ENCODE data around the gene THSD4.

Gene THSD4

DNA sequence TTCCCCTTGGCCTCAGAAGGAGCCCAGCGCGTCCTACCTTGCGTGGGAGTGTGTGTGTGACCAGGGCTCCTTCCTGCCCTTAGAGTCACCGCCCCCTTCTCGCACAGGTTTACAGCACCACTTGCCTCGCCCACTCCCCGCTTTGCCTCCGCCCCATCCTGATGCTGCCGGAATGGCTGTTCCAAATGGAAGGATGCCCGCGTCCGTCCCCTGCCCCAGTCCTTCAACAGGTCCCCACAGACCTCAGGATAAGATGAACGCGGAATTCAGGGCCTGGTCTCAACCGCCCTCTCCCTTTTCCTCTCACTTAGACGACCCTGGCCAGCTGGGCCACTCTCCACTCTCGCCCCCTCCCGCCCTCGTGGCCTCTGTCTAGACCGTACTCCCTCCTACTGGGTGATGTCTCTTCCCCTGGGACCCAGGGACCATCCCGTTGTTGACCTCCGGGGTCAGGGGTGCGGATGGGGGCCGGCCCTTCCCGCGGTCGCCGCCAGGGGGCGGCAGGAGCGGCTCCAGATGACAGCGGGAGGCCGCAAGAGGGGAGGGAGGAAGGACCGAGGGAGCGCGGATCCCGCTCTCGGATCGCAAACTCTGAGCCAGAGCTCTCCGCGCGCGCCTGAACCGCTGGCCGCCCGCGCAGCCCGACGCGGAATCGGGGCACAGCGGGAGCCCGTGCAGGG lies at the start of gene THSD4:
Gene THSD4 (plus strand): TSS at position 585 of the 680 bp plus-strand sequence.
- peak; percentile 22 for DNase-seq (ENCODE audit: low spot score)

DNA sequence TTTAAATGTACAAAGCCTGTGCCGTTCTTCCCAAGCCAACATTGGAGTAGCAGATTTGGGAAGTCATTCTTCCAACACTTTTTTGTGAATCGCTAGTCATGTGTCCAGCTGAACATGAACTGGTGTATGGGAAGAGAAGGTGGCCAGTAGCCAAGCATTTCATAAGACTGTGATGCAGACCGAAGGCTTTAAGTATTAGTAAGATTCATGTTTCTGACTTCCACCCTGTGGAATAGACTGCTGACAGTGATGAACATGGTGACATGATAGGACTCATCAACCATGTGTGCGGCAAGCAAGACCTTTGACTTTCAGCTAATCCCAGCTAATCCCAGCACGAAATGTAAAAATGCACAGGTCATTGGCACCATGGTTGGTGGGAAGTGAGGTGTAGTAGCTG lies 48.3 kb upstream of the THSD4 start:
- DNase-seq (ENCODE audit: low spot score), result no peak

DNA sequence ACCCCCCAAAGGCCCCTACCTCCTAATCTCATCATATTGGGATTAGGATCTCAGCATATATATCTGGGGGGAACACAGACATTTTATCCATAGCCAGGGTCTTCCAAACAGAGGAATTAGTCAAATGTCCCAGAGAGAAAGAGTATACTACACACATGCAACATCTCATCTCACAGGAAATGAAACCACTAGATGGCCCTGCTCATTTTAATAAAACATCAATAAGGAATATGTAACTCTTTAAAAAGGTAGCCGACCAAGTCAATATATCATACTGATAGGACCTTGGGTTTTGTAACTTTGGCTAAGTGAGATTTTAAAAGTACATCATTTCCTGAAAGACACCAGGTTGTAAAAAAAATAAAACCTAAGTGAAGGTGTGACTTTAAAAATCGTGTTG lies 45.6 kb upstream of the THSD4 start:
- DNase-seq (ENCODE audit: low spot score), result no peak

DNA sequence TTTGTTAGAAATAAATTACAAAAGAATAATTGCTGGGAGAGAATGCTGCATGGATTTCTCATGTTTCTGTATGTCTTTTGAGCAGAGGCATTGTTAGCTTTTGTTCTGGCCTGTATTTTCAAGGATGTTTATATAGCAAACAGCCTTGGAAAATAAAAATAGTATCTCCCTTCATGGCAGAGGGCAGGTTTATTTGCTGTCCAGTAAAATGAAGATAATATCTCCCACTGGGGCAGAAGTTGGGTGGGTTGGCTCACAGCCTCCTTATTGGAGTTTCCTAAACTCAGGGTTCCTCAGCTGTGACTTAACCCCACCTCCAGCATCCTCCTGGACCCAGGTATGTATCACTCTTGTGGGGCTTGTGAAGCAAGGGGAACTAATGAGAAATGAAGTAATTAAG lies 43.7 kb upstream of the THSD4 start:
- DNase-seq (ENCODE audit: low spot score), result no peak

DNA sequence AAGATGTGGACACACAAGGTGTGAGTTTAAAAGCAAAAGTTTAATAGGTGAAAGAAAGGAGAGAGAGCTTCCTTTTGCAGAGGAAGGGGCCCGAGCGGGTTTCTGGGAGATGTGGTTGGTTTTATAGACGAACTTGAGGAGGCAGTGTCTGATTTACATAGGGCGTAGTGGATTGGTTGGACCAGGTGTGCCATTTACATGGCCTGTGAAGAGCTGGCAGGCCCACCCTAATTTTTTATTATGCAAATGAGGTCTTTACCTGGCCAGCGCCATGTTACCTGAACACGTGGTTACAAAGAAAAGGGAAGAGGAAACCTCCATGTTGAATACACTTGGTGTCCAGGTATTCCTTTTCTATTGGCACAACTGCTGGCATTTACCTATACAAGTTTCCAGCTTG lies 42.8 kb upstream of the THSD4 start:
- DNase-seq (ENCODE audit: low spot score), result no peak

DNA sequence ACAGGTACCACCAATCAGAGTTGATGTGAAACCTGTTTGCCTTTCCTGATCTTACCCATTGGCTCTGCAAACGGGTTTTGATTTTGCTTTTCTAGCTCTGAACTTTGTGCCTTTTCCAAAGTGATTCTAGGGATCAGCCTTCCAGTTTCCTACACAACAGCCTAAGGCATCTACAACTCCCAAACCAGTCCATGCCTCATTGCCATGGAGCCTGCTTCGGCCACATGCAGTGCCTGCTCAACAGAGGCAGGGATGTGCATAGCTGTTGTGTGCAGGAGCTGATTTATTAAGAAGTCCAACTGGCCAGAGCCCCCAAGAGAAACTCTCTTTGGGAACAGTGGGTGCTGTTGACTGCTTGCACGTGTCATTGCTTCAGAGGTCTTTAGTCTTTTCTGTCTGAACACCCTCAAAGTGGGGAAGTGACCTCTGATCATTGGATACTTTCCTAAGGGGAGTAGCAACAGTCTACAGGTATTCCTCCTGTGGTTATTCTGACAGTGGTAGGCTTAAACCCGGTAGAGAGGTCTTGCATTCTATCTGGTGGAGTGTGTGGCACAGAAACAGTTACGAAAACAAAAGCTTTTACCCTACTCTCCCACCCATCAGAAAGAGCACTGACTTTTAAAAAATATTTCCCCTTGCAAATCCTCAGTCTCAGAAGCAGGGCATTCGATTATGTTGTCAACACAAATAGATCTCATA lies 36.6 kb upstream of the THSD4 start:
- DNase-seq (ENCODE audit: low spot score), result no peak

DNA sequence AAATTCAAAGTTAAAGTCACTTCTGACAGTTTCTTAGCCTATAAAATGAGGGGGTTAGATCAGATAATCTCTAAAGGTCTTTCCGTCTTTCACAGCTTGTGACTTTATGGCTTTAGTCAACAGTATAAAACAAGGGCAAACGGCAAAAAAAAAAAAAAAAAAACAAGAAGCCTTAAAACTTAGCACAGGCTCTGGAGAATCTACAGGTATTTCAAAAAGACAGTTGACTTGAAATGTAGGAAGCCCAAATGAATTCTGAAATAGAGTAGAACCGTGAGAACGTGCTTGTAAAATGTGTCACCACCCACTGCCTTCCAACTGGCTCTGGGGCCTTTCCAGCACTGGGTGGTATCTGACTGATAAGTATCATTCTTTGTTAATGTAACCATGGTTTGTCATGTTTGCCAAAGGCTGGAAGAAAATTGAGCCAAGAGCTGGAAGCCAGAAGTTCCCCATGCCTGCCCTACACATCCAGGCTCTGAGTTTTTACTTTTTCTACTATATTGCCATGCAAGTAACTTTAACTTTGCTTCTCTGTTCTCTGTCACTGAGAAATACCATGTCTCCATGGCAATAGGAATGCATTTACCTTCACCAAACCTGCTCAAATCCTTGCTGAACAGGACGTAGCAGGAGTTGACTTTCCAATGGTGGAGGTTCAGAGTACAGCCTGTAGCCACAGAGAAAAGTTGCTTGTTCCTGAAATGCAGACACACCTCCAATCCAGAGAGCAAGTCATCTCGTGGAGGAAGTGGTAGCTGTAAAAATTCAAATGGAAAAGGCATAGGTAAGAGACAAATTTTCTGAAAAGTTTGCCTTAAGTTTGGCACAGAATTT lies 35.8 kb upstream of the THSD4 start:
- no peak for DNase-seq (ENCODE audit: low spot score)

DNA sequence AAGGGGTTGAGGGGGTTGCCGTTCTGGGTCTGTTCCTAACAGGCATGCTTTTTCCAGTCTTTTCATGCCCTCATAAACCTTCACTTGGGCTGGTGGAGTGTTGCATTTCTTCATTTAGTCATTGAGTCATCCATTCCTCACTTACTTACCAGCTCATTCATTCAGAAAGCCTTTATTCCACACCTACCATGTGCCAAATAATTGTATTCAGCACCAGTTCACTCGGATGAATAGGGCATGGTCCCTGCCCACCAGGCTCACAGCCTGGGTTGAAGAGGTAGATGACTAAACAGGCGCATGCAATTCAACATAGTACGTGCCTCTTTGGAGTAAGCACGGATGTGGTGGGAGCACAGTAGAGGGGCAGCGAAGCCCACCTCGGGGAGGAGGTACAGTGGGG lies 35.1 kb upstream of the THSD4 start:
- no peak for DNase-seq (ENCODE audit: low spot score)

DNA sequence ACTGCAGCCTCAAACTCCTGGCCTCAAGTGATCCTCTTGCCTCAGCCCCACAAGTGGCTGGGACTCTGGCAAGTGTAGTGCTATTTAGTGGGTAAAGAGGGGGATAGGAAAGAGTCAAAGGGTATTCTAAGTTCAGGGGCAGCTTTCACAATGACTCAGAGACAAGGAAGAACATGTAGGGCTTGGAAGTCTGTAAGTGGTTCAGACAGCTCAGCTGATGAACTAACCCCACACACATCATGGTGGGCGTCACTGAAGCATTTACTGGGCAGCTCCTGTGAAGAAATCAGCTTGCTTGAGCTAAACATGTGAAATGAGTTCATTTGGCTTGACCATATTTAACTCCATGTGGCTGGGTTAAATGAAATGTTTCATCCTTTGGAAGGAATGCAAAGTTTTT lies 34.6 kb upstream of the THSD4 start:
- DNase-seq (ENCODE audit: low spot score), result no peak

DNA sequence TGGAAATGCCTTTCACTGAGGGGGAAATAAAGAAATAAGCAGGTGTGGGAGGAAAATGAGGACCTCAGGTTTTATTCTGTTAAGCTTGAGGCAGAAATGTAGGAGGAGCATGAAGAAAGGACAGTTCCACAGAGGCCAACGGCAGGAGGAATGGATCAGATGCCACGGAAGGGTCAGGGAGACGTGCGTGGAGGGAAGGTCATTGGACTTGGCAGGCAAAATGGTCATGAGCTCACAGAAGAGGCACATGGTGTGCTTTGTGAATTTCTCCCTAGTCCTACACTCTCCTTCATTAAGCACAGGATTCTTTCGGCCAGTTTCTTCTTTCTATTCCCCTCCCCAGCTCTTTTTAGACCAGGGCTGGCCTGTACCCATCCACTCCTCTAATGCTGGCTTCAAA lies 32.5 kb upstream of the THSD4 start:
- no peak for DNase-seq (ENCODE audit: low spot score)

DNA sequence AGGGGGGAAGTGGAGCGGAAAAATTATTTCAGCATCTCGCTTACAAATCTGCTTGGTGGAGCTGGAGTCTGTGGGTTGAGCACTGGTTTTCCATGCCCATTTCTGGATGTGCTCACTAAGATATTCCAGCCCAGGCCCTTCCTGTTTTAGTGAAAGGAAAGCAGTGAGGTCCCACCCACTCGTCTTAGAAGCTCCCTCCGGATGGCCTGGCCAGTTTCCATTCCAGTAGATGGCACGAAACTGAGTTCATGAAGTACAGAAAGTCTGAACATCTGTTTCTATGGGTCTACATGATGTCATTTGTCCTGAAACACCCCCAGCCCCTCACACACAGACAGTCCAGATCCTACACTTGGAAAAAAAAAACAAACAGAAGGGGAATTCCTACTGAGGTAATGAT lies 31.9 kb upstream of the THSD4 start:
- no peak for DNase-seq (ENCODE audit: low spot score)

DNA sequence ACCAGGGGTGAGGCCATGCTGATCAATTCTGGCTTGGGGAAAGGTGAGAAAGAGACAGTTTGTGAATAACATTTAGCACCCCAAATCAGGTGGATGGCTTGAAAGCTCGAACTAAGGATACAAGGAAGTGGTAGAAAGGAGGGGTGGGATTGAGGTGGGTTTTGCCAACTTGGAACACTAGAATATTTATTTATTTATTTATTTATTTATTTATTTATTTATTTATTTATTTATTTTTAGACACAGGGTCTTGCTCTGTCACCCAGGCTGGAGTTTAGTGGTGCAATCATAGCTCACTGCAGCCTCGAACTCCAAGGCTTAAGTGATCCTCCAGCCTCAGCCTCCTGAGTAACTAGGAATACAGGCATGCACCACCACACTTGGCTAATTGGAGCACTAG lies 31.0 kb upstream of the THSD4 start:
- DNase-seq (ENCODE audit: low spot score), result no peak

DNA sequence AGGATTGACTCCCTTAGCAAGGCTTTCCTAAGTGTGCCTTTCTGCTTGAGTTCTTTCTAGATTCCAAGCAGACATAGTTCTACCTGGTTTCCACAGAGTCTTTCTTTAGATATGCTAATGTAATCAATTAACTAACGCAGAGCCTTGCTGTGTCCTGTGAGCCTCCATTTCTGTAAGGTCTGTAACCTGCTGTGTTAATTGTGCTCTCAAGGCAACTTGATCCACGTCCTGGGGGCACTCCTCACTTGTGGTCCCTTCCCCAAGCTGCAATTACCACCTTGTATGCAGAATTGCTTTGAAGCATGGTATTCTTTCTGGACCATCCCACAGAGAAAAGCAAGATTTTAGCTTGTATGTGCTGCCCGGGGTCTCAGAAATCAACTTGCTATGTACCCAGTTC lies 29.5 kb upstream of the THSD4 start:
- no peak for DNase-seq (ENCODE audit: low spot score)

DNA sequence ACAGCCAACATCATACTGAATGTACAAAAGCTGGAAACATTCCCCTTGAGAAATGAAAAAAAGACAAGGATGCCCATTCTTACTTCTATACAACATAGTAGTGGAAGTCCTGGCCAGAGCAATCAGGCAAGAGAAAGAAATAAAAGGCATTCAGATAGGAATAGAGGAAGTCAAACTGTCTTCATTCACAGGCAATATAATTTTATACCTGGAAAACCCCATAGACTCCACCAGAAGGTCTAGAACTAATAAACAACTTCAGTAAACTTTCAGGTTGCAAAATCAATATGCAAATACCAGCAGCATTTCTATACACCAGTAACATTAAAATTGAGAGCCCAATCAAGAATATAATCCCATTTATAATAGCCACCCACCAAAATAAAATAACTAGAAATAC lies 27.1 kb upstream of the THSD4 start:
- no peak for DNase-seq (ENCODE audit: low spot score)

DNA sequence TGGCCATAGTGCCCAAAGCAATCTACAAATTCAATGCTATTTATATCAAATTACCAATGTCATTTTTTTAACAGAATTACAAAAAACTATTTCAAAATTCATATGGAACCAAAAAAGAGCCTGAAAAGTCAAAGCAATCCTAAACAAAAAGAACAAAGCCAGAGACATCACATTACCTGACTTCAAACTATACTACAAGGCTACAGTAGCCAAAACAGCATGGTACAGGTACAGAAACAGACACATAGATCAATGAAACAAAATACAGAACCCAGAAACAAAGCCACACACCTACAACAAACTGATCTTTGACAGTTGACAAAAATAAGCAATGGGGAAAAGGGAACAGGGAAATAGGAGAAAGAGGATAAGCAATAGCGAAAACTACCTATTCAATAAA lies 26.6 kb upstream of the THSD4 start:
- DNase-seq (ENCODE audit: low spot score), result no peak

DNA sequence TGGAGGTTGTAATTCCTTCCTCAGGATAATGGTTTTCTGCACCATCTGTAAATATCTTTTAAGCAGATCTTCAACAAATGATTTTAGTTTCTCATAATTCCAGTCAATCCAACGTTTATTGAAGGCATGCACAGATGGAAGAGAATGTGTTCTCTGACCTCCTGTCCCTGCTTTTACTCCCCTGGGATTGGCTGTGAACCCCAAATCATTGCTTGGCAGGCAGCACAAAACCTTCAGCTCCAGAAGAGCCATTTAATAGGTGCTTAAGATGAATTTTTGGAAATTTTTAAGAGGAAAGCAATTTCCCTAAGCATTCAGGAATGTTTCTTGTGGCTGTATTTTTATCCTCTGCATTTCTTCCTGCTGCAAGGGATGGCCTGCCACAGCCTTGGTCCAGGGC lies 25.5 kb upstream of the THSD4 start:
- no peak for DNase-seq (ENCODE audit: low spot score)

DNA sequence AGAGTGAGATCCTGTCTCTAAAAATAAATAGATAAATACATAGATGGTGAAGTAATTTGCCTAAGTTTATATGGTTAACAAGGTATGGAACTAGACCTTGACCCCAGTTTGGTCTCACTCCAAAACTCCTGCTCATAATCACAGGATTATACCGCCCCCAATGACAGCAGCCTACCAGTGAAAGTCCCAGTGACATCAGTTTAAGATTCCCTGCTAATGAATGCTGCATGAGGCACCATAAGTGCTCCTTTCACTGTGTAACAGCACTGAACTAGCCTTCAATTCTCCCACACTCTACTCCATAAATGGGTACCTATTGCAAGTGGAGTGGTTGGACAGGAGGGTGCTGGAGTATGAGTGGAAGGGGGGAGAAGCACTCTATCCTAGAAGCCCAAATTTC lies 23.7 kb upstream of the THSD4 start:
- DNase-seq (ENCODE audit: low spot score), result no peak

DNA sequence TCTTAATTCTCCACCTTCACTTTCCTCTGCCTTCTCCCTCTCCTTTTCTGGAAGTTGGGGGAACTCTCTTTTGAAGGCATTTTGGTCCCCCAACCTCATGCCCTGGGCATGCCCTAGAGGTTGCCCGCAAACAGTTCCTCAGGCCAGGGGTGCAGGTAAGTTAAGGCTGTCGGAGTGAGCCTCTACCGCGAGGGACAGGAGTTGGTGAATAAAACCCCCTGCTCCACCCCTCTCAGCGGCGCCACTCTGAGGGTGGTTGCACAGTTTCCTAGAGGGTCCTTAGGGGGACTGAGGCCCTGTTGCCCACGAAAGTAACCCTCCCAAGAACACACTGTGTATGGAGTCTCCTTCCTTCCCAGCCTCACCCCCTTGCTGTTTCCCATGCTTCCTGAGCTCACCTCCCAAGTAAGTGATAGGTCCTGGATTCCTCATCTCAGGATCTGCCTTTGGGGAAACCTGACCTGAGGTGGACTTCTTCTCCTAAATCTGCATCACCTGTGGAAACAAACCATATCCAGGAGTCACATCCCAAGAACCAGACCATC lies 23.1 kb upstream of the THSD4 start:
- no peak for DNase-seq (ENCODE audit: low spot score)

DNA sequence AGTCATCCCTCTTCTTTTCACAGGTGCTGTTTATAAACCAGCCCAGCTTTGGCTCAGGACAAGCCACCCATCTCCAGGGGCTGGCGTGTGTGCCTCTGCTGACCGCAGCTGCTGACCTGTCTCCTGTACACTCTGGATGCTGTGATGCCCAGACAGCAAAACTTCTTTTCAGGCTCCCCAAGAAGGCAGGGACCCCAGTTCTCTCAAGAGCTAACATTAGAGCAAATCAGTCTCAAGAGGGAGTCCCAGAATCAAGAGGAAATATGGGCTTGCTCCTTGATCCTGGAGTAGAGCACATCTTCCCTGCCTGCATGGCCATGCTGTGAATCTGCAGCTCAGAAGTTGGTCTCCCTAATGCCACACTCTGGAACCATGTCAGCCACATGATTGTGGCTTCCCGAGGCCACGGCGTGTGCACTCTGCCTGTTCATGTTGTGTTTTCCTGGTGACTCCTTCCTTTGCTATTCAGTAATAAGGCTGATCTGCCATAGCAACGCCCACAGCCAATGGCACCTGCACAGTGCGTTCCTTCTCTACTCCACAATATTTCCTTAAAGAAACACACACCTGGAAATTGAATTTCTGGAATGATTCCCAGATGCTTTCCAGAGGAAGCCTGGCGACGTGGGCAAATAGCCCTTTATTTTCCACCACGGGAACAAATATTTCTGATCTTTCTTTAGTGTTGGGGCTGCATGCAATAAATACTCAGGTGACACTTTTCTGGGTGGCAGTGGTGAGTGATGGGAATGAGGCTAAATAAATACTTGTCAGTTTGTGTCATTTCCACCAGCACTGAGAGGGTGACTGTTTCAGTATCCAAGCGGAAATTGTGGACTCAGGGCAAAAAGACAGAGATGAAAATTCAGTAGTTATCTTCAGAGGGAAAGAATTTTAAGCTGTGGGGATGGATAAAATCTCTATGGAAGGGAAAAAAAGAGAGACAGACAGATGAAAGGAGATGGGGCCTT lies 21.9 kb upstream of the THSD4 start:
- DNase-seq (ENCODE audit: low spot score), result no peak

DNA sequence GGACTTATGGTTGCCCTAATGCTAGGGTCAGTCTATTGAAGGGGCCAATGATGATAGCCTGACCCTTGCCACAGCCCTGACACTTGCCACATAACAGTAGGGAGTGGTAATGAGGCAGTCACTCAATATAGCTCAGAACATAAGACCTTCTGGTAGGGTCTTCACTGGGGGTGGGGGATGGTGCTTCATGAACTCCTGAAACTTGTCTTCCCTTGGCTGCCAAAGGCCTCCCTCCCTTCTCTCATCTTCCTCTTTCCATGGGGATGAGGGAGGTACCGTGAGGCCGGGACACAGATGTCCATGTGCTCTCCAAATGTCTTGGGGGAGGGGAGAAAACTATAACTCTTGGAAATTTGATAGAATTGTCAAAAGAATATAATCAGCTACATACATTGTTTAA lies 21.1 kb upstream of the THSD4 start:
- DNase-seq (ENCODE audit: low spot score), result no peak

DNA sequence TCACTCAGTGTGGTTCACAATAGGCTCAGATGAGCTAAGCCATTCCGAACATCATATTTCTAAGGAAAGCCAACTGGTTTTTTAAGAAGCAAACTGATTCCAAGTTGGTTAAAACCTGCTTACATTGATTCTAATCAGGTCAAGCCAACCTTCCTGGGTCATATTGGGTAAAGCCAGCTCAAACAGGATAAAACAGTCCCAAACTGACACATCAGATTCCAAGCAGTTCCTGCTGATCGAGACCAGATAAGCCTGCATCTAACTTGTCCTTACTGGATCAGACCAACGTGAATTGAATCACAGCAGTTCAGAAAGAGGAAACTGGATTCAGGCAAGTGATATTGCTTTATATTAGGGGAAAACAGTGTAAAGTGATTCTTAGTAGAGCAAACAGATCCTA lies 18.6 kb upstream of the THSD4 start:
- DNase-seq (ENCODE audit: low spot score), result no peak

DNA sequence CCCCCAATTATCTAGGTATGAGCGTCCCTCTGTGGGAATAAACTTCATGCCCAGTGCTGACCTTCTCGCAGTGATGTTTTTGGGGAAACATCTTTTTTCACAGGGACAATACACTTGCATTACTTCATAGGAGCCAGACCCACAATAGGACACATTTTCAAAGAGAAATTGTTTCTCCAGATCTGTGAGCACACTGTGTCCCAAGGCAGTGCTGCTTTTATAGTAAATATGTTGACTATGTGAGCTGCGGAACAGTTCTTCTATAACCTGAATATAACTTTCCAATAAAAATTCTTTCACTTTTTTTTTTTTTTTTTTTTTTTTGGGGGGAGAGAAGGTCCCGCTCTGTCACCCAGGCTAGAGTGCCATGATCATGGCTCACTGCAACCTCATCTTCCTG lies 17.4 kb upstream of the THSD4 start:
- no peak for DNase-seq (ENCODE audit: low spot score)
